Effector memory CD4-positive, alpha-beta T cell (primary cell): ENCODE data around the gene BCL7A.

Source experiments
- DNase-seq, 3 donors: peaks; one replicate each; pipeline ENCODE4 v3.0.0-alpha.2; 2020
- H3K27ac ChIP-seq: 2 replicates; pipeline ENCODE4 v1.7.0; 2013; ENCODE audit warnings: mild to moderate bottlenecking, low read length, moderate library complexity; ENCODE audit not compliant: insufficient read depth, poor library complexity, severe bottlenecking
- H3K27me3 ChIP-seq: replicated peaks from 2 replicates; pipeline ENCODE4 v1.7.0; 2013; ENCODE audit warnings: mild to moderate bottlenecking, low read length; ENCODE audit not compliant: insufficient read depth, control insufficient read depth, poor library complexity, severe bottlenecking
- H3K36me3 ChIP-seq: 2 replicates; pipeline ENCODE4 v1.7.0; 2013; ENCODE audit warnings: mild to moderate bottlenecking, low read length, moderate library complexity; ENCODE audit not compliant: control insufficient read depth, insufficient read depth
- H3K4me1 ChIP-seq: 2 replicates; pipeline ENCODE4 v1.7.0; 2013; ENCODE audit warnings: low read length, mild to moderate bottlenecking; ENCODE audit not compliant: control insufficient read depth, insufficient read depth, poor library complexity, severe bottlenecking
- H3K4me3 ChIP-seq: 2 replicates; pipeline ENCODE4 v1.7.0; 2013; ENCODE audit warnings: low read length, low read depth, mild to moderate bottlenecking; ENCODE audit not compliant: insufficient read depth, poor library complexity, severe bottlenecking
- H3K9me3 ChIP-seq: 2 replicates; pipeline ENCODE4 v1.7.0; 2013; ENCODE audit warnings: mild to moderate bottlenecking, low read length, moderate library complexity; ENCODE audit not compliant: control insufficient read depth

The BCL7A gene

GRCh38 chr12:122086641-122087285, 65.1 kb downstream of the BCL7A start:
- DNase-seq, result no peak
- no peak overlapping the region for H3K4me3 ChIP-seq
- H3K9me3 ChIP-seq, result no peaks in the 10 kb centered on the region
- H3K27me3 ChIP-seq, result no peaks in the 10 kb centered on the region
- H3K27ac ChIP-seq, result no peak overlapping the region
- H3K4me1 ChIP-seq, result peaks cover 37% of the 10 kb centered on the region
- H3K36me3 ChIP-seq, result peaks cover 12% of the 10 kb centered on the region

- no peak overlapping the region for H3K27ac ChIP-seq
- H3K4me3 ChIP-seq, result no peak overlapping the region
- no peak for DNase-seq
- H3K9me3 ChIP-seq, result no peaks in the 10 kb centered on the region
- no peaks in the 10 kb centered on the region for H3K27me3 ChIP-seq
- peaks cover 12% of the 10 kb centered on the region for H3K36me3 ChIP-seq
- peaks cover 33% of the 10 kb centered on the region for H3K4me1 ChIP-seq
Observed at GRCh38 chr12:122087431-122088178, 65.9 kb downstream of the BCL7A start.

GRCh38 chr12:122088179-122088810, 66.6 kb downstream of the BCL7A start:
- Histone ChIP-seq H3K9me3 (no peaks in the 10 kb centered on the region), H3K27ac (no peak overlapping the region), H3K36me3 (peaks cover 12% of the 10 kb centered on the region), H3K27me3 (no peaks in the 10 kb centered on the region), H3K4me3 (no peak overlapping the region), H3K4me1 (peaks cover 33% of the 10 kb centered on the region)
- no peak for DNase-seq

DNA sequence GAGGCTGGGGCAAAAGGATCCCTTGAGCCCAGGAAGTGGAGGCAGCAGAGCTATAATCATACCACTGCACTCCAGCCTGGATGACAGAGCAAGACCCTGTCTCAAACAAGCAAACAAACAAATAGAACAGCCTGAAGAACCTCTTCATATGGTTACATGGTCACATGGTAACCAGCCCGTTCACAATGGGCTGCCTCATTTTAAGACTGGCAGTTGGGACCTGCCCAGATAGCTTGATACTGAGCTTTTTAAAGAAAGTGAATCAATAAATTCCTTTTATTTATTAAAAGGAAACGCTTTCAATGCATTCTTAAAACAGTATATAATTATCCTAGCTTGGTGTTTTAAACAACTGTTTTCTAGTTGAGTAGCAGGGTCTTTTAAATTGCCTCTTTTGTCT, 67.4 kb downstream of the BCL7A start:
- Histone ChIP-seq H3K4me1 (peaks cover 33% of the 10 kb centered on the region), H3K9me3 (no peaks in the 10 kb centered on the region), H3K27me3 (no peaks in the 10 kb centered on the region), H3K4me3 (no peak overlapping the region), H3K36me3 (peaks cover 8% of the 10 kb centered on the region), H3K27ac (no peak overlapping the region)
- DNase-seq, result no peak

GRCh38 chr12:122090759-122091515, 69.3 kb downstream of the BCL7A start:
- Histone ChIP-seq H3K36me3 (peaks cover 3% of the 10 kb centered on the region), H3K27ac (no peak overlapping the region)

GRCh38 chr12:122093098-122093883, 71.6 kb downstream of the BCL7A start:
- DNase-seq, result no peak
- Histone ChIP-seq H3K4me1 (peaks cover 21% of the 10 kb centered on the region), H3K27me3 (no peaks in the 10 kb centered on the region), H3K4me3 (no peak overlapping the region), H3K27ac (no peak overlapping the region), H3K9me3 (no peaks in the 10 kb centered on the region), H3K36me3 (no peaks in the 10 kb centered on the region)

More at GRCh38 chr12:122090759-122091515, 69.3 kb downstream of the BCL7A start:
- H3K4me3 ChIP-seq, result no peak overlapping the region
- no peaks in the 10 kb centered on the region for H3K9me3 ChIP-seq
- H3K4me1 ChIP-seq, result peaks cover 28% of the 10 kb centered on the region
- no peaks in the 10 kb centered on the region for H3K27me3 ChIP-seq
- DNase-seq, result no peak

GRCh38 chr12:122094137-122094734, 72.6 kb downstream of the BCL7A start:
- Histone ChIP-seq H3K27me3 (no peaks in the 10 kb centered on the region), H3K4me3 (no peak overlapping the region), H3K9me3 (no peaks in the 10 kb centered on the region), H3K4me1 (peaks cover 30% of the 10 kb centered on the region), H3K27ac (peak overlapping the region; percentile 31), H3K36me3 (no peaks in the 10 kb centered on the region)
- DNase-seq, result no peak

DNA sequence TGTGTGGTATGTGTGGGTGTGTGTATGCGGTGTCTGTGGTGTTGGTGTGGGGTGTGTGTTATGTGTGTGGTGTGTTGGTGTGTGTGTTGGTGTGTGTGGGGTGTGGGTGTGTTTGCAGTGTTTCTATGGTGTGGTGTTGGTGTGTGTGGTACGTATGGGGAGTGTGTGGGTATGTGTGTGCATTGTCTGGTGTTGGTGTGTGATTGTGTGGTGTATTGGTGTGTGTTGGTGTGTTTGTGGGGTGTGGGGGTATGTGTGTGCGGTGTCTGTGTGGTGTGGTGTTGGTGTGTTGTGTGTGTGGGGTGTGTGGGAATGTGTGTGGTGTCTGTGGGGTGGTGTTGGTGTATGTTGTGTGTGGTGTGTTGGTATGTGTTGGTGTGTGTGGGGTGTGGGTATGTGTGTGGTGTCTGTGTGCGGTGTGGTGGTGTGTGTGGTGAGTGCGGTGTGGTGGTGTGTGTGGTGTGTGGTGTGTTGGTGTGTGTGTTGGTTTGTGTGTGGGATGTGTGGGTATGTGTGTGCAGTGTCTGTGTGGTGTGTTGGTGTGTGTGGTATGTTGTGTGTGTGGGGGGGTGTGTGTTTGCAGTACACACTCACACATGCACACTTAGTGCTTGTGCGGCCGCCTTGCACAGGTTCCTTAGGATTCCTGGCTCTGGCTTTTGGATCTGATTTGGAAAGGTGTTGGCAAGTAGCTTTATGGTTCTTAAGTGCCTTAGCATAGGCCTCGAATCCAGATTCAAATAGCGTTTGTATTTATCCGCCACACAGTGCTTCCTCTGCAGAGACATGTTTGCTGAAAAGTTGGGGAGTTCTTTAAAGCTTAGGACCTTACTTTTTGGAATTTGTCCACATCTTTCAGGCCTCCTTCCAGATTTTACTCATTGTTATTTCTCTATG, 73.3 kb downstream of the BCL7A start:
- H3K36me3 ChIP-seq, result no peaks in the 10 kb centered on the region
- no peak overlapping the region for H3K4me3 ChIP-seq
- peaks cover 37% of the 10 kb centered on the region for H3K4me1 ChIP-seq
- H3K9me3 ChIP-seq, result no peaks in the 10 kb centered on the region
- DNase-seq, result no peak
- peak overlapping the region; percentile 31 for H3K27ac ChIP-seq
- H3K27me3 ChIP-seq, result no peaks in the 10 kb centered on the region
